Ramos (cell line): ENCODE results near the gene RAI14.
"Not testable (repeated sequence)": the region's sequence is repeated elsewhere in the genome, so short reads cannot be mapped to it uniquely, and the experiment has no call there.

Source experiments
- in situ Hi-C: fragments of 300-500 bp; cut with MboI; formaldehyde crosslinking; loops from one replicate; pipeline ENCODE4 v1.14.3; 2022; ENCODE audit warnings: low sequenced_read_pairs; ENCODE audit not compliant: unreplicated experiment

RAI14 gene

DNA sequence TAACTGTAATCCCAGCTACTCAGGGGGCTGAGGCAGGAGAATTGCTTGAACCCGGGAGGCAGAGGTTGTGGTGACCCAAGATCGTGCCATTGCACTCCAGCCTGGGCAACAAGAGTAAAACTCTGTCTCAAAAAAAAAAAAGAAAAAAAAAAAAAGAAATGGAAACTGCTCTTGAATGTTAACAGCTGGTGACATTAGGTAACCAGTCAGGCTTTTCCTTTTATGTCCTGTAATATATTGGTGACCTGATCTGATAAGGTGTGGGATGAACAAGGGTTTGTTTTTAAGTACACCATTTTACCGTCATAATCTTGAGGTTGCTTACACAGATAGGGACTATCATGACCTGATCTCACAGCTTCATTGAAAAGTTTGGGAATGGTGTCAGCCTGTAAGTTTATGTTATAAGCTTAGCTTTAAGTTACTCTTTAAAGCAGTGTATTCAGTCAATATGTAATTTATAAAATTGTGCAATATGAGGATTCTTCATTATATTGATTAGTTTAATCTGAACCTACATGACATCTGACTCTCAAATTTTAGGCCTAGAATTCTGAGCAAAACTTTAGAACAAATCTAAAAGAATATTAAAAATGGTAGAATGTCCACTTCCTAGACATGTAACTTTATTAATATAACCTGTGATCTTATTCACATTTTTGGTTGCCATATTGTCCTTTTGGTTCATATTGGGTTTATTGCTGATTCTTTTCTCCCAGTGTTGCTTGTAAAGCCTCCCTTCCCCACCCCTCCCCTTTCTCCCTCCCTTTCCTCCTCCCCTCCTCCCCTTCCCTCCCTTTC is 41.4 kb downstream of the RAI14 start:
- in situ Hi-C loops = no loop called here

- in situ Hi-C loops = no loop called here
Observed at GRCh38 chr5:34698109-34698419, 41.9 kb downstream of the RAI14 start.

- in situ Hi-C loops = no loop called here
Observed at GRCh38 chr5:34698754-34699153, 42.6 kb downstream of the RAI14 start.

GRCh38 chr5:34699155-34700077 is 43.3 kb downstream of the RAI14 start:
- in situ Hi-C loops = no loop called here

- in situ Hi-C loops = no loop called here
Observed at GRCh38 chr5:34700078-34700452, 43.9 kb downstream of the RAI14 start.

GRCh38 chr5:34701442-34701841 is 45.3 kb downstream of the RAI14 start:
- in situ Hi-C loops = not testable (repeated sequence)

DNA sequence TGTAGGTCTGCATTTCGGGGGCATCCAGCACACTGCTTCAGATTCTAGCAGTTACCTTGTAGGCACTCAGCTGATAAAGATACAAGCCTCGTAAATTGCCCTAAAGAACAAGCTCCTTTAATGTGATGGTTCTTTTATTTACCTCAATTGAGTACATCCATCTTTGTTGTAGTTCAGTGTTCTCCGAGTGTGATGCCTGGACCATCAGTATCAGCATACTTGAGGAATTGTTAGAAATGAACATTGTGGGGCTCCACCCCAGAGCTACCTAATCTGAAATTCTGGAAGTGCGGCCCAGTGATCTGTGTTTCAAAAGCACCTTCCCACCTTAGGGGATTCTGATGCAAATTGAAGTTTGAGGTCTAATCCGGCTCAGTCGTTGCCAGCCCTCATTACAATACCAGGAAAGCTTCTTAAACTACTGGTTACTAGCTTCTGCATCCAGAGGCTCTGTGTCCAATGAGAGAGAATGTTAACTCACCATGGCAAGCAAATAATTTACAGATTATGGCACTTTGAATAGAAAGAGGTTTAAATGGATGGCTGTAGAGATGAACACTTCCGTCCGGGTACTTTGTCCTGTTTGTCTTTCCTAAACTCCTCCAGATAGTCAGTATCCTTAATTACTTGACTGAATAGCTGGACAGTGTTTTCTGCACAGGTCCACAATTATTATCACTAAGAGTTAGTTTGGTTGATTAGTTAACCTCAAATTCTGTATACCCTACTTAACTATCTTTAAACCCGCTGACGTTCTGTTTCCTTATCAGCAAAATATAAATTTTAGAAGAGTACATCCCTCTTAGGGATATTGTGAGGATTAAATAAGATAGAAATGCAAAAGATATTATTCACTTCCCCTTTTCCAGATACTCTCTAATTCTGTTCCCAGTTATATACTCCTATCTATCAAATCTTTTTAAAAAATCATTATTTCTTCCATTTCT is 47.9 kb downstream of the RAI14 start:
- in situ Hi-C loops = no loop called here

DNA sequence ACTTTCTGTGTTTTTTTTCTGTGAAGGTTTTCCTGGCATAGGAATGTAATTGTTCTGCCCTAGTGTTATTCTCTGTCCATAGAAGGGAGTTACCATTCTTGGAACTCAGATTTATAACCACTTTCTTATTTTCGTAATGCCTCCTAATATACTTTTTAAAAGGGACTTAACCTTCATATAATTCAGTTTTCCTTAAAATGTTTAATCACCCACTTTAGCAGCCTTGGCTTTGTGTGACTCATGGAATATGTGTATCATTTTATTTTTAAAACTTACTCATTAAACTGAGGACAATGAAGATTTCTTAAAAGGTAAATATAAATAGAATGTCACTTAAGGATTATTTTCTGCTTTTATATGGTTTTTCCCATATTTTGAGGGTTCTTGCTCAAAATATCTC is 50.0 kb downstream of the RAI14 start:
- in situ Hi-C loops = no loop called here

GRCh38 chr5:34707451-34708107 is 51.5 kb downstream of the RAI14 start:
- in situ Hi-C loops = no loop called here

- in situ Hi-C loops = no loop called here
Observed at GRCh38 chr5:34708777-34709176, 52.6 kb downstream of the RAI14 start.

- in situ Hi-C loops = no loop called here
Observed at GRCh38 chr5:34709861-34710673, 53.9 kb downstream of the RAI14 start.

DNA sequence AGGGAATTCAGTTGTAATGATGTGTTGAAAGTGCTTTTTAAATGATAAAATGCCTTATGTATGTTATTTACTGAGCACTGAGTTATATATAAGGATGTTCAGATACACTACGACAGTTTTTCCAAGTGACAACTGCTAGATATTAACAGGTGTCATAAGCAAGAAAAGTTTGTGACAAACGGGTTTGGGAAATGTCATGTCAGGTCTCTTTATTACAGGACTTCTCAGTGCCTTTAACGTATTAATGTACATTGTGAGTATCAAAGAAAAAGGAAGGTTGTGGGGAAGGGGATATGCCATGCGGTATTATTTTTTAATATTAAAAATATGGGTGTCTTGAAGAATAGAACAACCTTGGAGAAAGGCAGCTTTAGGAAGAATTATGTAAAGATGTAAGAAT is 56.4 kb downstream of the RAI14 start:
- in situ Hi-C loops = no loop called here

DNA sequence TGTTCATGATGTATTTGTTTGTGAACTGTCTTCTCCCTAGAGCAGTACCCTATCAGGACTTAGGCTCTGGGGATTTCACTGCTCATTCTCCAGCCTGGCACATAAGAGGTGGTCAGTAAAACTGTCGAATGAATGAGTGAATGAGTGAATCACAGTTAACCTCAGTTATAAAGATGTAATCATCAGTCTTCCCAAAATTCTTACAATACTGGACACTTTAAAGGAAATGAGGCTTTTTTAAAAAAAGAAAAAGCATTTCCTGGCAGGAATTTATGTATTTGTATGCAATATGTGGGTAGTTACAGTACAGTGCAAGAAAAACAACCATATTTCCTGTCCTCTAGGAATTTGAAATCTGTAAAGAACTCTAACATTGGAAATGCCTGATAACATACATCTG is 59.6 kb downstream of the RAI14 start:
- in situ Hi-C loops = no loop called here

DNA sequence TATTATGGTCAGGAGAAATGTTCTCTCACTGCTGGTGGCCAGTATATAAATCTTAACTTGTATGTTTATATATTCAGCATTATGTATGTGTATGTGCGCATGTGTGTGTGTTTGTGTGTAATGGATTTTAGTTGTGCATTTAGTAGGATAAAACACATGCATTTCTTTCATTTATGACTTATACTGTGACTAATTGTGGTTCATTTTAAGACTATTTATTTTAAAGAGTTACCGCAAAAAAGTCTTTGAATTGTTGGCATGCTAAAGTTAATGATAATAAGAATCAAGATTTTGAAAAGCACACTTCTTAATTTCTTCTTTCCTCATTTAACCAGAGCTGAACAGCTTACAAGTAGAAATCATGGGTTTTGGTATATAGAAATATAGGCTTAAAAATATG is 60.9 kb downstream of the RAI14 start:
- in situ Hi-C loops = no loop called here

- in situ Hi-C loops = no loop called here
Observed at GRCh38 chr5:34717426-34718327, 61.5 kb downstream of the RAI14 start.

- in situ Hi-C loops = no loop called here
Observed at GRCh38 chr5:34718516-34718915, 62.4 kb downstream of the RAI14 start.

DNA sequence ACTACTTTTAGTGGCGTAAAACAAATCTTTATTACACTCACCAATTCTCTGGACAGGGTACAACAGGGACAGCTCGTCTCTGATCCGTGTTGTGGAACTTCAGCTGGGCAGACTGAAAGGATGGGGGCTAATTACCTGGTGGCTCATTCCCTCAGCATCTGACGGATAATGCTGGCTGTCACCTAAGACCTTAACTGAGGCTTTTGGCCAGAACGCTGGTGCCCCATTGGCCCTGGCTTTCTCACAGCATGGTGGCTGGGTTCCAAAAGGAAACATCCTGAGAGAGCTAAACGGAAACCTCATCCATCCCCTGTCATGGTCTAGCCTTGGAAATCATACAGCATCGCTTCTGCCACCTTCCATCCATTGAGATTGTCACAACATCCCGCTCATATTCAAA is 62.9 kb downstream of the RAI14 start:
- in situ Hi-C loops = no loop called here

GRCh38 chr5:34721327-34721726 is 65.2 kb downstream of the RAI14 start:
- in situ Hi-C loops = no loop called here
